Astrocyte of the spinal cord (primary cell): ENCODE results near the gene HTR3A.

Experiments
- DNase-seq: peaks from one replicate; pipeline ENCODE4 v3.0.0; 2011; ENCODE audit warnings: low read depth, low spot score
- H3K4me3 ChIP-seq: 2 replicates; pipeline ENCODE4 v1.5.1; 2011; ENCODE audit warnings: low read depth, mild to moderate bottlenecking, low read length, moderate library complexity
- in situ Hi-C: cut with HindIII; loops from 2 replicates; pipeline ENCODE4 v1.10.0; 2017; ENCODE audit warnings: low sequenced_read_pairs
- TF ChIP-seq, protein P1 (sequence below): IDR thresholded peaks from 2 replicates; pipeline ENCODE4 v1.5.1; 2012; ENCODE audit warnings: low read depth, mild to moderate bottlenecking, low read length, inconsistent platforms

HTR3A gene

DNA sequence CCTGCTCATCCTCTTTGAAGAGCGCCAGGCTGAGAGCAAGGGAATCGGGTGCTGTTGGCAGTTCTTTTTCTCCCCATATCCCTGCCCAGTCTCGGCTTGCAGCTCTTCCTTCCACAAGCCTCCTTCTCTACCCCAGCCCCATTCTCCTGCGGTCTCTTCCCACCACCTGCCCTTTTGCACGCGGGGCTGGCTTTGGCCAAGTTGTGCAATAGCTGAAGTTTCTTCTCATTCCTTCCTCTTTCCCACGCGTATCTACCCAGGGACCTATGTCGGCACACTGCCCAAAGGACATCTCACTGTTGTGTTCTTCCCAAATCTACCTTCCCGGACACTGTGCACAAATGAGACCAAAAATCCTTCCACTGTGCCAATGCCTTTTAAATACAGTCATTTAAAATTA is 22.3 kb upstream of the HTR3A start:
- no peak overlapping the region for H3K4me3 ChIP-seq
- in situ Hi-C loops = no loop called here
- no peak for DNase-seq
- TF ChIP-seq, protein P1, sequence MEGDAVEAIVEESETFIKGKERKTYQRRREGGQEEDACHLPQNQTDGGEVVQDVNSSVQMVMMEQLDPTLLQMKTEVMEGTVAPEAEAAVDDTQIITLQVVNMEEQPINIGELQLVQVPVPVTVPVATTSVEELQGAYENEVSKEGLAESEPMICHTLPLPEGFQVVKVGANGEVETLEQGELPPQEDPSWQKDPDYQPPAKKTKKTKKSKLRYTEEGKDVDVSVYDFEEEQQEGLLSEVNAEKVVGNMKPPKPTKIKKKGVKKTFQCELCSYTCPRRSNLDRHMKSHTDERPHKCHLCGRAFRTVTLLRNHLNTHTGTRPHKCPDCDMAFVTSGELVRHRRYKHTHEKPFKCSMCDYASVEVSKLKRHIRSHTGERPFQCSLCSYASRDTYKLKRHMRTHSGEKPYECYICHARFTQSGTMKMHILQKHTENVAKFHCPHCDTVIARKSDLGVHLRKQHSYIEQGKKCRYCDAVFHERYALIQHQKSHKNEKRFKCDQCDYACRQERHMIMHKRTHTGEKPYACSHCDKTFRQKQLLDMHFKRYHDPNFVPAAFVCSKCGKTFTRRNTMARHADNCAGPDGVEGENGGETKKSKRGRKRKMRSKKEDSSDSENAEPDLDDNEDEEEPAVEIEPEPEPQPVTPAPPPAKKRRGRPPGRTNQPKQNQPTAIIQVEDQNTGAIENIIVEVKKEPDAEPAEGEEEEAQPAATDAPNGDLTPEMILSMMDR = no peak

DNA sequence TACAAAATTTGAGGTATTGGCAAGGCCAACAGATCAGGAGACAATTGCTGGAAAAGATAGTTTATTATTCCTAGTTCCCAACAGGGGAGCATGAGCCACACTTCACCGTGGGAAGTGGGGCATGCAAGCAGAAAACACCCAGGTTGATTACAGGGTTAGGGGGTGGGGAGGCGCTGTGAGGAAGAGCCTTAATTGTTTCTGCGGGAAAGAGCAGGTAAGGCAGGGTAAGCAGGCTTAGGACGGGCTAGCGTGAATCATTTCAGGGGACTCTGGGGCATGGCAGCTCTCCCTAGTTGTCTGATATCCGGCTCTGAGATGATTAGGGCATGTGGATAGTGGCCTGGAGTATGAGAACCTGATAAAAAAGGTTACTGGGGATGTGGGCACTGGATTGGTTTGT is 20.7 kb upstream of the HTR3A start:
- no peak for DNase-seq
- in situ Hi-C loops = no loop called here
- TF ChIP-seq, protein P1 = no peak
- no peak overlapping the region for H3K4me3 ChIP-seq

DNA sequence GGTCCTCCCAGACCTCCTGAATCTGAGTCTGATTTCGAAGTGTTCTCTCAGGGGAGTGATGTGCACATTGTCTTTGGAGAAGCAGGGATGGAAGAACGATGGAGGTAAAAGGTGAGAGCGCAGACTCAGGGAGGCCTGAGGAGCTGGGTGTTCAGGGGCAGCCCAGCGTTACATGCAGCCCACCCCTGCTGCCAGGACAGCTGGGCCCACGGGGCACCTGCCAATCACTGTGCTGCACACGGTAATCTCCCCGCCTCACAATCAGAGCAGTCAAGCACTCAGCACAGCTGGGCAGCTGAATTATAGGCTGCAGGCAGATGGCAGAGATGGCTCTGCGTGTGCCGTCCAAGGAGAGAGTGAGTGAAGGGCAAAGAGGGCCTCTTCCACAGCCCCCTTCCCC is 17.9 kb upstream of the HTR3A start:
- TF ChIP-seq, protein P1 = no peak
- no peak overlapping the region for H3K4me3 ChIP-seq
- in situ Hi-C loops = no loop called here
- no peak for DNase-seq

DNA sequence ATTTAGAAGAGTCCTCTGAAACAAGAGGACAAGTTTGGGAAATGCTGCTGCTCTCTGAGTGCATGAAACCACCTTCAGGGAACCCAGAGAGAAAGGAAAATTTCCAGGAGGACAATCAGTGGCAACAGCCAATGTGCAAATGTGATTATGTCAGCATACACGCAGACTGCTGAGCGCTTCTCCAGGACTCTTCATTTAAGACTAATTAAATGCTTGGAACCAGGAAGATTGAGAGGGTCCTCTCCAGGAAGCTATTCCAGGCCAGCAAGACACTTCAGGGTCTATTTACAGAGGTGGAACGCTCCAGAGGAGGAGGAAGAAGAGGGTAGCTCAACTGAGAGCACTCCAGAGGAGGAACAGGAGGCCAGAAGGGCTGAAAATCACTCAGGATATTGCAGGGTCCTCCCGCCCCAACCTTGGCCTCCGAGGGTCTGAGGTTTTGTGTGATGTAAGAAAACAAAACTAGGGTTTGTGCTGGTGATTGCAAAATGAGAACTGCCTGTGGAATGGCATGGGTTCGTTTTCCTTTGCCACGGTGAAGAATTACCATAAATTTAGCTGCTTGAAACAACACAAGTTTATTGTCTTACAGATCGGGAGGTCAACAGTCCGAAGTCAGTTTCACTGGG is 14.1 kb upstream of the HTR3A start:
- no peak for DNase-seq
- TF ChIP-seq, protein P1 = no peak
- in situ Hi-C loops = no loop called here
- H3K4me3 ChIP-seq = no peak overlapping the region

DNA sequence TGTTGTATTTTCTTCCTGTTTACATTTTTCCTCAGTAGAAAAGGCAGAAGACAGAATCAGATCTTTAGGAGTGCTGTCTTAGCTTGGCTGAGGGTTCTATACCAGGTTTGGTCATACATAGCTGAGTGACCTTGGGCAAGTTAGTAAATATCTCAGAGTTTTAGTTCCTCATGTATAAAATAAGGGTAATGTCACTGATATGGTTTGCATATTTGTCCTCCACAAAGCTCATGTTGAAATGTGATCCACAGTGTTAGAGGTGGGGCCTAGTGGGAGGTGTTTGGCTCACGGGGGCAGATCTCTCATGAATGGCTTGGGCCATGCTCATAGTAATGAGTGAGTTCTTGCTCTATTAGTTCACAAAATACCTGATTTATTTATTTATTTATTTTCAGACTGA is 7.5 kb upstream of the HTR3A start:
- no peak for DNase-seq
- no peak overlapping the region for H3K4me3 ChIP-seq
- in situ Hi-C loops = no loop called here
- TF ChIP-seq, protein P1 = no peak

DNA sequence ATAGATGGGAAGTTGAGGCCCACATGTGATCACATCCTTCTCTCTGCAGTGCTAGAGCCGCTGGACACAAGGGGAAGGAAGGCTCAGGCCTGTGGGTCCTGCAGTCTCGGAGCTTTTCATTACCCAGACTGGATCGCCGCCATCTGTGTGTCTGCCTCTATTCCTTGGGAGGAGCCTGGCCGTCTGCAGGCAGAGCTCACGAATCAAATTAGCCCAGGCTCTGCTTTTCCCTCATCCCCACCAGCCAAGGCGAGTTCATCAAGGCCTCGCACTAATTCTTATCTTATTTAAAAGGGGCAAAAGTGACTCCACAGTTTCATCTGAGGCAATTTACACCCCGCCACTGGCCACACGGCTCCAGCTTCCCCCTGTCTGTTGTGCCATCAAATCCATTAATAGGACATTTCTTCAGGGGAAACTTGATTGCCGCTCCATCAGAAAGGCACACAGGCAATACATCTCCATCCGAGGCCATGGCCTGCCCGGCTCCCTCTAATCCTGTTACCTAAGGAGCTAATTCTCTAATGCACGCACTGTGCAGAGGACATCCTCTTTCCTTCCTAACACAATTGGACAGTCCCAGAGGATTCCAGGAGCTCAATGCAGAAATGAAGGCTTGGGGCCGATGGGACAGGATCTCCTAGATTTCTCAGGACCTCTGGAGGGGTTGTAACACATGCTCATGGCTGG is 3.3 kb upstream of the HTR3A start:
- TF ChIP-seq, protein P1 = no peak
- in situ Hi-C loops = no loop called here

More for the DNA sequence above, 3.3 kb upstream of the HTR3A start:
- no peak for DNase-seq
- no peak overlapping the region for H3K4me3 ChIP-seq
